WTC11 (cell line): Measurements from ENCODE around the gene SLC37A1. TPM values are rescaled to one million over a fixed set of nuclear protein-coding genes. Genes with fewer than 3 reads are reported as not detected.

ENCODE experiments used
- ATAC-seq: fragments of 200-7000 bp; cut with Tn5 transposase; 2 replicates; pipeline ENCODE4 v1.10.0; 2021; ENCODE audit warnings: mild to moderate bottlenecking, moderate library complexity
- CTCF ChIA-PET: fragments of 300-600 bp; sonication (Branson Sonifier 250); formaldehyde crosslinking; loops from one replicate; lab custom pipeline; 2021; ENCODE audit warnings: antibody characterized with exemption; lab: Charles Lee
- POLR2A ChIA-PET: fragments of 350-600 bp; sonication (Branson Sonifier 250); formaldehyde crosslinking; loops from one replicate; lab custom pipeline; 2021; ENCODE audit warnings: antibody characterized with exemption; lab: Charles Lee
- DNase-seq: peaks from one replicate; pipeline ENCODE4 v3.0.0; 2021; ENCODE audit warnings: low spot score
- H3K27ac Mint-ChIP-seq: 2 replicates; pipeline ENCODE4 v1.8.0; 2021; ENCODE audit warnings: mixed read lengths
- H3K27me3 Mint-ChIP-seq: 2 replicates; pipeline ENCODE4 v1.8.0; 2021; ENCODE audit warnings: low read depth, mild to moderate bottlenecking, moderate library complexity, mixed read lengths
- H3K36me3 Mint-ChIP-seq: 2 replicates; pipeline ENCODE4 v1.8.0; 2021; ENCODE audit warnings: mixed read lengths
- H3K4me1 Mint-ChIP-seq: 2 replicates; pipeline ENCODE4 v1.8.0; 2022; ENCODE audit warnings: mixed read lengths
- H3K4me3 Mint-ChIP-seq: 2 replicates; pipeline ENCODE4 v1.8.0; 2021; ENCODE audit warnings: mild to moderate bottlenecking, moderate library complexity, mixed read lengths
- H3K9me3 Mint-ChIP-seq: 2 replicates; pipeline ENCODE4 v1.8.0; 2021; ENCODE audit warnings: mixed read lengths
- AFF4 ChIP-seq: sonication (generic); formaldehyde crosslinking; IDR thresholded peaks from 2 replicates; pipeline ENCODE4 v1.8.1; 2023; ENCODE audit warnings: mild to moderate bottlenecking, missing genetic modification reagents, borderline replicate concordance
- ATF1 ChIP-seq: sonication (generic); formaldehyde crosslinking; IDR thresholded peaks from 2 replicates; pipeline ENCODE4 v1.8.1; 2023; ENCODE audit warnings: mild to moderate bottlenecking, moderate library complexity, missing genetic modification reagents
- CBFB ChIP-seq: sonication (generic); formaldehyde crosslinking; IDR thresholded peaks from 2 replicates; pipeline ENCODE4 v1.8.1; 2022; ENCODE audit warnings: mild to moderate bottlenecking, low read depth, missing genetic modification reagents
- CREB1 ChIP-seq: sonication (generic); formaldehyde crosslinking; IDR thresholded peaks from 2 replicates; pipeline ENCODE4 v1.8.0; 2023; ENCODE audit warnings: mild to moderate bottlenecking, missing genetic modification reagents
- CTCF ChIP-seq: fragments of 200-600 bp; IDR thresholded peaks from 2 replicates; pipeline ENCODE4 v1.8.0; 2022; ENCODE audit warnings: antibody characterized with exemption
- E2F4 ChIP-seq: sonication (generic); formaldehyde crosslinking; IDR thresholded peaks from 2 replicates; pipeline ENCODE4 v1.8.1; 2022; ENCODE audit warnings: low read depth, mild to moderate bottlenecking, moderate library complexity, missing genetic modification reagents, borderline replicate concordance
- E2F5 ChIP-seq: sonication (generic); formaldehyde crosslinking; IDR thresholded peaks from 2 replicates; pipeline ENCODE4 v1.8.1; 2022; ENCODE audit warnings: mild to moderate bottlenecking, moderate library complexity, missing genetic modification reagents
- EMX1 ChIP-seq: fragments of 250-450 bp; sonication (Bioruptor Pico); IDR thresholded peaks from 2 replicates; pipeline ENCODE4 v1.8.0; 2021; ENCODE audit warnings: mild to moderate bottlenecking
- FOXK1 ChIP-seq: sonication (generic); formaldehyde crosslinking; IDR thresholded peaks from 2 replicates; pipeline ENCODE4 v1.8.0; 2022; ENCODE audit warnings: mild to moderate bottlenecking, moderate library complexity, missing genetic modification reagents
- GTF2I ChIP-seq: fragments of 250-450 bp; sonication (Bioruptor Pico); conservative IDR thresholded peaks from 2 replicates; pipeline ENCODE4 v1.4.0; 2021; ENCODE audit warnings: mild to moderate bottlenecking
- HMGA2 ChIP-seq: fragments of 250-450 bp; sonication (Bioruptor Pico); IDR thresholded peaks from 2 replicates; pipeline ENCODE4 v1.4.0; 2021; ENCODE audit warnings: mild to moderate bottlenecking, moderate library complexity
- HMGXB4 ChIP-seq: sonication (generic); formaldehyde crosslinking; IDR thresholded peaks from 2 replicates; pipeline ENCODE4 v1.8.1; 2023; ENCODE audit warnings: mild to moderate bottlenecking, moderate library complexity, missing genetic modification reagents
- MAX ChIP-seq: sonication (generic); formaldehyde crosslinking; IDR thresholded peaks from 2 replicates; pipeline ENCODE4 v1.8.0; 2022; ENCODE audit warnings: mild to moderate bottlenecking, missing genetic modification reagents
- OVOL2 ChIP-seq: fragments of 250-450 bp; sonication (Bioruptor Pico); IDR thresholded peaks from 2 replicates; pipeline ENCODE4 v1.9.0; 2021; ENCODE audit warnings: mild to moderate bottlenecking, borderline replicate concordance
- PRRX2 ChIP-seq: fragments of 250-450 bp; sonication (Bioruptor Pico); IDR thresholded peaks from 2 replicates; pipeline ENCODE4 v1.8.0; 2021; ENCODE audit warnings: mild to moderate bottlenecking
- RELA ChIP-seq: sonication (generic); formaldehyde crosslinking; IDR thresholded peaks from 2 replicates; pipeline ENCODE4 v1.8.1; 2022; ENCODE audit warnings: missing genetic modification reagents, mild to moderate bottlenecking, borderline replicate concordance
- RORB ChIP-seq: fragments of 250-450 bp; sonication (Bioruptor Pico); IDR thresholded peaks from 2 replicates; pipeline ENCODE4 v1.9.0; 2021; ENCODE audit warnings: mild to moderate bottlenecking
- SMAD4 ChIP-seq: sonication (generic); formaldehyde crosslinking; IDR thresholded peaks from 2 replicates; pipeline ENCODE4 v1.8.0; 2022; ENCODE audit warnings: mild to moderate bottlenecking, missing genetic modification reagents
- TCF7 ChIP-seq: sonication (generic); formaldehyde crosslinking; IDR thresholded peaks from 2 replicates; pipeline ENCODE4 v1.8.0; 2022; ENCODE audit warnings: mild to moderate bottlenecking, low read depth, missing genetic modification reagents, moderate library complexity
- TEAD1 ChIP-seq: sonication (generic); formaldehyde crosslinking; IDR thresholded peaks from 2 replicates; pipeline ENCODE4 v1.8.0; 2022; ENCODE audit warnings: mild to moderate bottlenecking, missing genetic modification reagents
- USF2 ChIP-seq: sonication (generic); formaldehyde crosslinking; IDR thresholded peaks from 2 replicates; pipeline ENCODE4 v1.8.1; 2023; ENCODE audit warnings: mild to moderate bottlenecking, missing genetic modification reagents, moderate library complexity
- ZNF219 ChIP-seq: sonication (generic); formaldehyde crosslinking; IDR thresholded peaks from 2 replicates; pipeline ENCODE4 v1.8.0; 2023; ENCODE audit warnings: missing genetic modification reagents, mild to moderate bottlenecking, borderline replicate concordance
- ZNF232 ChIP-seq: sonication (generic); formaldehyde crosslinking; IDR thresholded peaks from 2 replicates; pipeline ENCODE4 v1.8.0; 2022; ENCODE audit warnings: mild to moderate bottlenecking, missing genetic modification reagents
- ZNF317 ChIP-seq: sonication (generic); formaldehyde crosslinking; IDR thresholded peaks from 2 replicates; pipeline ENCODE4 v1.8.1; 2023; ENCODE audit warnings: low read depth, mild to moderate bottlenecking, moderate library complexity, missing genetic modification reagents, borderline replicate concordance
- ZNF423 ChIP-seq: fragments of 250-450 bp; sonication (Bioruptor Pico); IDR thresholded peaks from 2 replicates; pipeline ENCODE4 v2.1.2; 2022; ENCODE audit warnings: mild to moderate bottlenecking, moderate library complexity
- ZNF671 ChIP-seq: fragments of 250-450 bp; sonication (Bioruptor Pico); IDR thresholded peaks from 2 replicates; pipeline ENCODE4 v1.8.0; 2021; ENCODE audit warnings: mild to moderate bottlenecking
- total RNA-seq: library from RNA; stranded (reverse); gene quantifications from 3 replicates; pipeline ENCODE4 v1.2.3, GENCODE V29; 2021

The SLC37A1 gene
- total RNA-seq, 1 experiment from 2014 or later: 22.7 TPM

GRCh38 chr21:42580793-42581321 is 67.2 kb downstream of the SLC37A1 start:
- peaks cover 22% of the 10 kb centered on the region for H3K36me3 Mint-ChIP-seq
- TF ChIP-seq FOXK1 (CRISPR knock-in tag) (no peak), E2F5 (CRISPR knock-in tag) (no peak), CTCF (no peak), MAX (CRISPR knock-in tag) (no peak), CBFB (CRISPR knock-in tag) (no peak), HMGA2 (CRISPR knock-in tag) (no peak), ZNF317 (no peak), ZNF671 (no peak), TEAD1 (CRISPR knock-in tag) (no peak), OVOL2 (CRISPR knock-in tag) (no peak), CREB1 (CRISPR knock-in tag) (no peak), ATF1 (CRISPR knock-in tag) (no peak)
- TF ChIP-seq, all 79 proteins: peak for 0
- Mint-ChIP-seq H3K9me3 (peaks cover 14% of the 10 kb centered on the region), H3K4me1 (no peaks in the 10 kb centered on the region), H3K27me3 (no peaks in the 10 kb centered on the region), H3K27ac (no peak overlapping the region), H3K4me3 (no peak overlapping the region)
- no peak for ATAC-seq
- DNase-seq: peak; percentile 9
- ChIA-PET CTCF (interaction anchor here (2.6 kb wide), 1 partner anchor 12 kb away, joined by 12 read pairs; no protein-coding TSS in a partner anchor), POLR2A (no interaction called here)

- DNase-seq (no peak), ATAC-seq (no peak)
- Mint-ChIP-seq H3K4me3 (no peak overlapping the region), H3K4me1 (no peaks in the 10 kb centered on the region), H3K27ac (no peak overlapping the region), H3K9me3 (peaks cover 9% of the 10 kb centered on the region), H3K36me3 (peaks cover 16% of the 10 kb centered on the region), H3K27me3 (no peaks in the 10 kb centered on the region)
- ChIA-PET CTCF (interaction anchor here (2.6 kb wide), 1 partner anchor 12 kb away, joined by 12 read pairs; no protein-coding TSS in a partner anchor), POLR2A (no interaction called here)
- TF ChIP-seq EMX1: no peak
- TF ChIP-seq AFF4 (CRISPR knock-in tag): no peak
- no peak for TF ChIP-seq RORB
- TF ChIP-seq SMAD4 (CRISPR knock-in tag): no peak
- TF ChIP-seq ZNF423 (CRISPR knock-in tag): no peak
- no peak for TF ChIP-seq TCF7 (CRISPR knock-in tag)
- TF ChIP-seq ZNF317: no peak
- no peak for TF ChIP-seq ZNF219 (CRISPR knock-in tag)
- TF ChIP-seq RELA: no peak
- TF ChIP-seq GTF2I: no peak
- TF ChIP-seq E2F4 (CRISPR knock-in tag): no peak
- TF ChIP-seq PRRX2 (CRISPR knock-in tag): no peak
- TF ChIP-seq HMGXB4 (CRISPR knock-in tag): no peak
- TF ChIP-seq ZNF232 (CRISPR knock-in tag): no peak
- no peak for TF ChIP-seq USF2 (CRISPR knock-in tag)
Measured at GRCh38 chr21:42581336-42581992, 67.8 kb downstream of the SLC37A1 start.
